ENCODE measurements around the gene CALML4.

The CALML4 gene

DNA sequence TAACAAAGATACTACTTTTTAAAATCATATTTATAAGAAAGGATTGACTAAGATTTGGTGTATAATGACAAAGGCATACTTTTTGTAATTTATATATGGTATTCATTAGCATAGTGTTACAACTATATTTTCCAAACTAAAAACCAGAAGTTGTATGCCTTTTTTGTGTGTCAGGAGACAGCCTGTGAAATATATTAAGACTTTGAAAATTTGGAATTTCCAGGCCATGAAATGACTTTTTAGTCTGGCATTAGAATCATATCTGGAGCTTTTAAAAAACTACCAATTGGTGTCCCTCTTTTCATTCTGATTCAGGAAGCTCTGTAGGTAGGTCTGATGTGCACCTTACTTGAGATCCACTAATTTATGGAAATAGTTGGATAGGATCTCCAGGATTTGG, 41.9 kb downstream of the CALML4 start:
- Histone ChIP-seq H3K36me3 (ENCODE audit: insufficient read depth, low read length) (peaks cover 46% of the 10 kb centered on the region), H3K9me3 (ENCODE audit: low read depth, low read length) (no peaks in the 10 kb centered on the region), H3K4me3 (no peak overlapping the region), H3K27ac (no peak overlapping the region), H3K9ac (ENCODE audit: insufficient read length) (no peak overlapping the region)
- TF ChIP-seq EZH2 (IDR thresholded peaks at IDR 0.05) (no peak), FOXP2 (optimal IDR thresholded peaks at IDR 0.05; ENCODE audit: control extremely low read depth, extremely low read length, insufficient read depth) (no peak), POLR2AphosphoS5 (IDR thresholded peaks at IDR 0.05; ENCODE audit: borderline replicate concordance, low read depth, low read length) (no peak)
- no peak for DNase-seq (ENCODE audit: low read depth, low spot score)

DNA sequence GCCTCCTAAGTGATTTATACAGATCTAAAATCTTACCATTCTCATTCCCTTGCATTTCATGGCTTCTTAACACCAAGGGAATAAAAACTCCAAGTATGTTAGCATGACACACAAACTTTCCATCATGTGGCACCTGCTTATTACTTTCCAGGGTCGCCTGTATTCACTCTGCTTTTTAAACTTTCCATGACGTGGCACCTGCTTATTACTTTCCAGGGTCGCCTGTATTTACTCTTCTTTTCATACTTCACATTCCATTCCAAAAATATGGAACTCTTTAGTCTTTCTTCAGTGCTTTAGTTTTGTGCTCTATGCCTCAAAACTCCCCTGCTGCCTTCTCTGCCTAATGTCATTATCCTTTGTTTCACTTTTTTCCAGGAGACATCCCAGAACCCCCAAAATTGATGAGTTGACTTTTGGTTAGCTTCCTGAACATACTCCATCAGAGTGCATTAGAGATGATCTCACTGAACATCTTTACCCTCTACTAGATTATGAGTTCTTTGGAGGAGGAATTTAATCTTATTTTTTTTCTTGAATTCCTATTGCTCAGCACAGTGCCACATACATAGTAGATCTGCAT, 47.0 kb downstream of the CALML4 start:
- no peak for DNase-seq (ENCODE audit: low read depth, low spot score)
- TF ChIP-seq EZH2 (IDR thresholded peaks at IDR 0.05) (no peak), POLR2AphosphoS5 (IDR thresholded peaks at IDR 0.05; ENCODE audit: borderline replicate concordance, low read depth, low read length) (no peak), FOXP2 (optimal IDR thresholded peaks at IDR 0.05; ENCODE audit: control extremely low read depth, extremely low read length, insufficient read depth) (no peak)
- no peak overlapping the region for H3K4me3 ChIP-seq
- H3K9me3 ChIP-seq (ENCODE audit: low read depth, low read length), result no peaks in the 10 kb centered on the region
- H3K9ac ChIP-seq (ENCODE audit: insufficient read length), result no peak overlapping the region
- no peak overlapping the region for H3K27ac ChIP-seq
- peaks cover 56% of the 10 kb centered on the region for H3K36me3 ChIP-seq (ENCODE audit: insufficient read depth, low read length)

DNA sequence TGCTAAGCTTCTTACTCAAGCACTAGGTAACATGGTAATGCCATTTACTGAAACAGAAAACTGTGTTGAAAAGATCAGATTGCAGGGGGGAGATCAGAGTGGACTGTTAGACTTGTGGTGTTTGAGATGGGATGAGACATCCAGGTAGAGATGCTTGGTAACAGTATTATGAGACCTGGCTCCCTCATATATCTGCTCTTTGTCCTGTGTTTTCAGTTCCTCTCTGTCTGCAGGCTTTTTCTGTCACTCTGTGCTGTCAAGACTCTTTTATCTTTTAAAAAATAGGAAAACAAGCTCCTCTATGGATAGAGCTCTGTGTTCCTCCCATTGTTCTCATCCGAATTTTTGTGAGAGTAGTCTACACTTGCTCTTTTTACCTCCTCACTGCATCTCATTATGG, 48.1 kb downstream of the CALML4 start:
- no peak for TF ChIP-seq POLR2AphosphoS5 (IDR thresholded peaks at IDR 0.05; ENCODE audit: borderline replicate concordance, low read depth, low read length)
- TF ChIP-seq EZH2 (IDR thresholded peaks at IDR 0.05), result no peak
- no peak for TF ChIP-seq FOXP2 (optimal IDR thresholded peaks at IDR 0.05; ENCODE audit: control extremely low read depth, extremely low read length, insufficient read depth)
- Histone ChIP-seq H3K27ac (no peak overlapping the region), H3K9me3 (ENCODE audit: low read depth, low read length) (no peaks in the 10 kb centered on the region), H3K4me3 (no peak overlapping the region), H3K36me3 (ENCODE audit: insufficient read depth, low read length) (peaks cover 51% of the 10 kb centered on the region), H3K9ac (ENCODE audit: insufficient read length) (no peak overlapping the region)
- DNase-seq (ENCODE audit: low read depth, low spot score), result no peak

DNA sequence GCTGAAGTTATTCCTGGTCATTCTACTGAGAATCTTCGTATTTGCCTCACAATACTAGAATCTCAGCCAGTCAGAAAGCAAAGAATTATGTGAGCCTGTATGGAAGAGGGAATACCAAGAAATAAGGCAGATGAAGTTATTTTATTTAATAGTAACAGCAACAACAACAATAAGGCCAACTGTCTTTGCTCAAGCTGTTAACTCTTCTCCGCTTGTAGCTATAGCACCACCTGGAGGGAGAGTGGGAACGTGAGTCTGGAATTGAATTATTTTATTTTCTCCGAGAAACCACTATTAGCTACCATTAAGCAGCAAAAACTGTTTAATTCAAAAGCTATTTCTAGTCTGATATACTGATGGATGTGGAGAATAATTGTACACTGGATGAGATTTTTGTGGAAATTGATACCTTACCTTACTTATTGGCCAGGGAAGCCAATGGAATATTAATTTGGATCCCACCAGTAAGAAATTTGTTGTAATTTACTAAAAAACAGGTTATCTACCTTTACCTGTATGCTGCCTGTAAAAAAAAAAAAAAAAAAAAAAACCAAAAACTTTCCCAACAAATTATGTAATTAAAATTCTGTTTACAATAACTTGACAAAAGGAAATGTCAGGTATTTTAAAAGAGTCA, 50.1 kb downstream of the CALML4 start:
- peak; percentile 45 for DNase-seq (ENCODE audit: low read depth, low spot score)
- Histone ChIP-seq H3K9me3 (ENCODE audit: low read depth, low read length) (no peaks in the 10 kb centered on the region), H3K36me3 (ENCODE audit: insufficient read depth, low read length) (peaks cover 37% of the 10 kb centered on the region), H3K27ac (no peak overlapping the region), H3K4me3 (no peak overlapping the region), H3K9ac (ENCODE audit: insufficient read length) (no peak overlapping the region)
- TF ChIP-seq EZH2 (IDR thresholded peaks at IDR 0.05) (no peak), POLR2AphosphoS5 (IDR thresholded peaks at IDR 0.05; ENCODE audit: borderline replicate concordance, low read depth, low read length) (no peak), FOXP2 (optimal IDR thresholded peaks at IDR 0.05; ENCODE audit: control extremely low read depth, extremely low read length, insufficient read depth) (no peak)

DNA sequence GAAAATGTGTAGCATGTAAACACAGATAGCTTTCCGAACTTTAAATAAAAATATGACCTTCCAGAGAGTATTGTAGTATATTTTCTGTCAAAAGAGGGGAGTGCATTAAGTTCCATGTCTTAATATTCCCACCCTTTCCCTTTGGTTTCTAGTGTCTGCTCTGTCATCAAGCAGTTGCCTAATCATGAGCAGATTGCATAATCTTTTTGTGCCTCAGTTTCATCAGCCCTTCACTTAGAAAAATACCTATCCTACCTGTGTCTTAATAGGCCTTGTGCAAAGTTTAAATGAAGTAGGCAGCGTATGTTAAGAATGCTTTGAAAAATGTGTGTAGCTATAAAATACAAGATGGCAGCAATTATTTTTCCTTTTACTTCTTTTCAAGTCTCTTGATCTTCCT, 52.8 kb downstream of the CALML4 start:
- no peak for DNase-seq (ENCODE audit: low read depth, low spot score)
- Histone ChIP-seq H3K27ac (no peak overlapping the region), H3K4me3 (no peak overlapping the region), H3K36me3 (ENCODE audit: insufficient read depth, low read length) (peaks cover 16% of the 10 kb centered on the region), H3K9ac (ENCODE audit: insufficient read length) (no peak overlapping the region), H3K9me3 (ENCODE audit: low read depth, low read length) (no peaks in the 10 kb centered on the region)
- TF ChIP-seq EZH2 (IDR thresholded peaks at IDR 0.05) (no peak), POLR2AphosphoS5 (IDR thresholded peaks at IDR 0.05; ENCODE audit: borderline replicate concordance, low read depth, low read length) (no peak), FOXP2 (optimal IDR thresholded peaks at IDR 0.05; ENCODE audit: control extremely low read depth, extremely low read length, insufficient read depth) (no peak)

DNA sequence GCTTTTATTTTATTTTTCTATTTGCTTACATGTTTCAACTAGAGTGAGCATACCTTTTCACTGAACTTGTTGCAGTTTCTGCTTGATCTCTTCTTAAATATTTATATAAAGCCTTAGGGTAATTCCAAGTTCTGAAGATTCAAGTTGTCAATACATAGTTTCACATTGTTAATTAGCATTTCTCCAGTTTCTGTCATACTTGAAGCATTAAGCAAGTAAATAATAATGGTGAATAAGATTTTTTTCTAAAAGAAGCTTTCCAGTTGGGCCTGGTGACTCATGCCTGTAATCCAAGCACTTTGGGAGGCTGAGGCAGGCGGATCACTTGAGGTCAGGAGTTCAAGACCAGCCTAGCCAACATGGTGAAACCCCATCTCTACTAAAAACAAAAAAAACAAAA, 53.9 kb downstream of the CALML4 start:
- DNase-seq (ENCODE audit: low read depth, low spot score), result no peak
- H3K9me3 ChIP-seq (ENCODE audit: low read depth, low read length), result no peaks in the 10 kb centered on the region
- TF ChIP-seq EZH2 (IDR thresholded peaks at IDR 0.05) (no peak), FOXP2 (optimal IDR thresholded peaks at IDR 0.05; ENCODE audit: control extremely low read depth, extremely low read length, insufficient read depth) (no peak), POLR2AphosphoS5 (IDR thresholded peaks at IDR 0.05; ENCODE audit: borderline replicate concordance, low read depth, low read length) (no peak)
- H3K27ac ChIP-seq, result no peak overlapping the region
- peaks cover 25% of the 10 kb centered on the region for H3K36me3 ChIP-seq (ENCODE audit: insufficient read depth, low read length)
- no peak overlapping the region for H3K4me3 ChIP-seq
- no peak overlapping the region for H3K9ac ChIP-seq (ENCODE audit: insufficient read length)

DNA sequence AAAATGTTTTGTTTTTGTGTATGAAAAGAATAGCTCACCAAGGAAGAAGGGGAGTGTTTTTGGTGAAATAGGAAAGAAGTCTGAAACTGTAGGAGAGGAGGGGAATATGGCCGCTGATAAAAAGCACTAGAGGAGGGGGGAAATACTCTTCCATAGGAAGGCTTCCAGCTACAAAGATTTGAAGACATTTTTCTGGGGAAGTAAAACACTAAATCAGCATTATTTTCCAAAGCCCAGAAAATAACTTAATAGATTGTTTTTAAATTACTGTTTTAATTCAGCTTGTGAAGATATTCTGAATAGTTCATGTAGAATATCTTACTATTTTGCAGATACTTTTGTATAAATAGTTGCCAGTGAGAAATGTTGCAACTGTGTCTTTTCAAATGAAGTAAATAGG, 54.9 kb downstream of the CALML4 start:
- H3K9me3 ChIP-seq (ENCODE audit: low read depth, low read length), result no peaks in the 10 kb centered on the region
- peak overlapping the region; percentile 45; the same call in 1 of the 2 replicates for H3K27ac ChIP-seq
- H3K9ac ChIP-seq (ENCODE audit: insufficient read length), result no peak overlapping the region
- TF ChIP-seq EZH2 (IDR thresholded peaks at IDR 0.05) (no peak), POLR2AphosphoS5 (IDR thresholded peaks at IDR 0.05; ENCODE audit: borderline replicate concordance, low read depth, low read length) (no peak), FOXP2 (optimal IDR thresholded peaks at IDR 0.05; ENCODE audit: control extremely low read depth, extremely low read length, insufficient read depth) (no peak)
- no peak overlapping the region for H3K4me3 ChIP-seq
- DNase-seq (ENCODE audit: low read depth, low spot score), result no peak
- H3K36me3 ChIP-seq (ENCODE audit: insufficient read depth, low read length), result peaks cover 22% of the 10 kb centered on the region

DNA sequence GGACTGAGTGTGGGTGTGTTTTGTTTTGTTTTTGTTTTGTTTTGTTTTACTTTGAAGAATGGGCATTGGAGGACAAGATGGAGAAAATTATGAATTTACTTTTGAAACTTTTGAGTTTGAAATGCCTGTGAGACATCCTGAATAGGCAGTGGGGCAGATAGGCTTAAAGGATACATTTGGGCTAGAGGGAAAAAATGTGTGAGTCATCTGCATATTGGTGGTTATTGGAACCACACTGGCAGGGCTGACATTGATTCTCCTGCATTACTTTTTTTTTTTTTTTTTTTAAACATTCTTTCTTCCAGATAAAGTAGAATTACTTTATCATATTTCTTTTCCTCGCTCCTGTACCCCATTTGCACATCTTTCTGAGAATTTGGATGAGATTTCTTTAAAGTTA, 56.1 kb downstream of the CALML4 start:
- Histone ChIP-seq H3K9ac (ENCODE audit: insufficient read length) (no peak overlapping the region), H3K4me3 (no peak overlapping the region), H3K27ac (peak overlapping the region; percentile 0; the same call in 1 of the 2 replicates), H3K9me3 (ENCODE audit: low read depth, low read length) (no peaks in the 10 kb centered on the region), H3K36me3 (ENCODE audit: insufficient read depth, low read length) (peaks cover 16% of the 10 kb centered on the region)
- no peak for DNase-seq (ENCODE audit: low read depth, low spot score)
- no peak for TF ChIP-seq EZH2 (IDR thresholded peaks at IDR 0.05)
- no peak for TF ChIP-seq POLR2AphosphoS5 (IDR thresholded peaks at IDR 0.05; ENCODE audit: borderline replicate concordance, low read depth, low read length)
- TF ChIP-seq FOXP2 (optimal IDR thresholded peaks at IDR 0.05; ENCODE audit: control extremely low read depth, extremely low read length, insufficient read depth), result no peak

All from SK-N-MC (cell line).